Measurements from ENCODE around the gene THAP4.

DNA sequence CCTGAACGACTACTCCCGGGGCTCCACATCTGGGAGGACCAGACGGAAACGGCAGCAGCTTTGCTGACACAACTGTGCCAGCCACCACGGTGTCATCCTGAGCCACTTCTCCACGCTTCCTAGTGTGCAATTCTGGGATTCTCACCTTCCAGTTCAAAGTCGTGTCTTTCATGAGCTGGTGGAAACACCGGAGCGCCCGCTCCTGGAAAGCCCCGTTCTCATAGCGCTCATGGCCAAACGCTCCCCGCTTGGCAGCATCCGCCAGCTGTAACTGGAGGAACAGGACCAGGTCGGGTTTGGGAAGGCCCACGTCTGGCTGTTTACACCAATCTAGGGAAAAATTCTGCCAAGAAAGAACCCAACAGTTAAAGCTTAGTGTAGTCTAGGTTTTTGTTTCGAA is 41.3 kb upstream of the THAP4 start:
- TF ChIP-seq, protein P1, sequence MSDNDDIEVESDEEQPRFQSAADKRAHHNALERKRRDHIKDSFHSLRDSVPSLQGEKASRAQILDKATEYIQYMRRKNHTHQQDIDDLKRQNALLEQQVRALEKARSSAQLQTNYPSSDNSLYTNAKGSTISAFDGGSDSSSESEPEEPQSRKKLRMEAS (IDR thresholded peaks at IDR 0.05): no peak
- TF ChIP-seq POLR2A (IDR thresholded peaks at IDR 0.05; ENCODE audit: borderline replicate concordance, extremely low read depth, insufficient read depth, insufficient read length): no peak
- TF ChIP-seq SP1 (IDR thresholded peaks at IDR 0.05; ENCODE audit: low read depth): no peak
- TF ChIP-seq, protein P2, sequence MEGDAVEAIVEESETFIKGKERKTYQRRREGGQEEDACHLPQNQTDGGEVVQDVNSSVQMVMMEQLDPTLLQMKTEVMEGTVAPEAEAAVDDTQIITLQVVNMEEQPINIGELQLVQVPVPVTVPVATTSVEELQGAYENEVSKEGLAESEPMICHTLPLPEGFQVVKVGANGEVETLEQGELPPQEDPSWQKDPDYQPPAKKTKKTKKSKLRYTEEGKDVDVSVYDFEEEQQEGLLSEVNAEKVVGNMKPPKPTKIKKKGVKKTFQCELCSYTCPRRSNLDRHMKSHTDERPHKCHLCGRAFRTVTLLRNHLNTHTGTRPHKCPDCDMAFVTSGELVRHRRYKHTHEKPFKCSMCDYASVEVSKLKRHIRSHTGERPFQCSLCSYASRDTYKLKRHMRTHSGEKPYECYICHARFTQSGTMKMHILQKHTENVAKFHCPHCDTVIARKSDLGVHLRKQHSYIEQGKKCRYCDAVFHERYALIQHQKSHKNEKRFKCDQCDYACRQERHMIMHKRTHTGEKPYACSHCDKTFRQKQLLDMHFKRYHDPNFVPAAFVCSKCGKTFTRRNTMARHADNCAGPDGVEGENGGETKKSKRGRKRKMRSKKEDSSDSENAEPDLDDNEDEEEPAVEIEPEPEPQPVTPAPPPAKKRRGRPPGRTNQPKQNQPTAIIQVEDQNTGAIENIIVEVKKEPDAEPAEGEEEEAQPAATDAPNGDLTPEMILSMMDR (IDR thresholded peaks at IDR 0.05 in 2 of 3, conservative IDR thresholded peaks at IDR 0.05 in 1 of 3; ENCODE audit: borderline replicate concordance in 1 of 3, insufficient read depth in 1 of 3, low read depth in 2 of 3, low read length in 2 of 3): no peak
- no peak for TF ChIP-seq ELF1 (IDR thresholded peaks at IDR 0.05; ENCODE audit: borderline replicate concordance, low read depth)

All from HCT116 (cell line).